GM18951 (cell line): Measurements from ENCODE around the gene RNASE9.
"Not testable (repeated sequence)": the region's sequence is repeated elsewhere in the genome, so short reads cannot be mapped to it uniquely, and the experiment has no call there.

Experiments used
- POLR2A ChIP-seq: IDR thresholded peaks from 4 replicates; pipeline ENCODE4 v1.6.1; 2011; ENCODE audit warnings: mild to moderate bottlenecking; ENCODE audit not compliant: insufficient read length, insufficient read depth; ENCODE audit errors: extremely low read depth
- in situ Hi-C: fragments of 300-500 bp; cut with MboI; formaldehyde crosslinking; loops from one replicate; pipeline ENCODE4 v1.12.0; 2022; ENCODE audit warnings: low sequenced_read_pairs, mixed read lengths, inconsistent platforms; ENCODE audit not compliant: unreplicated experiment

RNASE9 gene

DNA sequence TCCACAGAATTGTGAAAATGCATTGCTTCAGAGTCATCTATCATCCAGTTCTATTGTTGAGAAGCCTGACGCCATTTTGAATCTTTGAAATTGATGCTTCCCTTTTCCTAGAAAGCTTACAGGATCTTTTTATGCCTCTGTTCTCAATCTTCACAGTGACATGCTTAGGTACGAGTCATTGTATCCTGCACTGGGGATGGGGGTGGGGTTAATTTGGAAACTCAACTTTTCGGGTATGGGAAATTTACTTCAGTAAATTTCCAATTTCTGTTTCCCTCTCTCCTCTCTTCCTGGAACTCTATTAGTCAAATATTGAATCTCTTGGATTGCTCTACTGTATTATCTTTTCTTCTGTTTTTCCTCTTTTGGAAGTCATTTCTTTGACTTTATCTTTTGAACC, 31.0 kb downstream of the RNASE9 start:
- in situ Hi-C loops: no loop called here
- no peak for TF ChIP-seq POLR2A

DNA sequence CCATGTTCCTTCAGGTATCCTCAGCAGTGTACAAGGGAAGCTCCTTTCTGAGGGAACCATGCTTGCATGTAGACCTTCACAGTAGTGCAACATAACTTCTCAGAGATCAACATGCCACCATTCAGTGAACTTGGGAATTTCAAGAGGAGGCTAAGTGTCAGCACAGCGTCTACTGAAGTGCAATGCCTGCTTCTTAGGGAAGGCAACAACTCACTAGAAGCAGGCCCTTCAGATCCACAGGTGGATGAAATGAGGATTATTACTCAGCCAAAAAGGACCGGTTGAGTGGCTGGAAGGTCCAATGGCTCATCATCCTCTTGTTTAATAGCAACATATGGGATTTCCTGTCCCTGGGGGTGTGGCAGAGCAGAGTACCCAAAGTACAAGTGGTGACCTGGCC, 36.8 kb downstream of the RNASE9 start:
- in situ Hi-C loops: no loop called here
- TF ChIP-seq POLR2A: no peak

GRCh38 chr14:20522332-20522731, 38.5 kb downstream of the RNASE9 start:
- no peak for TF ChIP-seq POLR2A
- in situ Hi-C loops: no loop called here

DNA sequence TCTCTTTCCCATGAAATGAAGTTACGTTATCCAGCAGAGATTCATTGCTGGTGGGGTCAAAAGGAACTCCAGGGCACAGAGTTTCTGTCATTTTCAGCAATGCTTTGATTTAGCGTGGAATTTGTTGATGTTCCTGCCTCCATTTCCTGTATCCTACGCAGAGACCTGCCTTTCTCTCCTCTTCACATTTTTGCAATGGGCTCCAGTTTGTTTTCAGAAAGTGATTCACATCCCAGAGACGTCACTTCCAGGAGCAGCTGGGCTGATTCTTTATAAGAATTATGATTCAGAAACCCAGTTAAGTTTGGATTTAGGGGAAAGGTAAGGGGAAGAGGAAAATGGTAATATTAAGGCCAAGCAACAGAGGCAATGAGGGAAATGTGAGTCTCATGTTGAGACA, 43.9 kb downstream of the RNASE9 start:
- in situ Hi-C loops: no loop called here
- no peak for TF ChIP-seq POLR2A

DNA sequence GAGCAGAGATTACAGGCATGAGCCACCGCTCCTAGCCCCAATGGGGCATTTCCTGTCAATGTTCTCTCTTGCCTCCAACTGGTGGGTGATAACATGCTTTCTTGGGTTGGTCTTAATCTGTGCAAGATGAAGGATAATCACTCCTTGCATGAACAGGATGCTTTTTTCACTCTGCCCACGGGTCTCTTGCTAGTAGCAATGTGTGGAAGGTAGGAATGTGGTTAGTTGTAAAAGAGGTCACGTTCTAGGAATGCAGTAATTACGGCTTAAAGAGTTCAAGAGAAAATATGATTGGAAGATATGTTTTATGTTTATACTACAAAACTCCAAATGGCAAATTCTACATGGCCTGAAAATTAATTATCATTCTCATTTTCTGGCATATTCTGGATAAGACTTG, 45.0 kb downstream of the RNASE9 start:
- no peak for TF ChIP-seq POLR2A
- in situ Hi-C loops: no loop called here

DNA sequence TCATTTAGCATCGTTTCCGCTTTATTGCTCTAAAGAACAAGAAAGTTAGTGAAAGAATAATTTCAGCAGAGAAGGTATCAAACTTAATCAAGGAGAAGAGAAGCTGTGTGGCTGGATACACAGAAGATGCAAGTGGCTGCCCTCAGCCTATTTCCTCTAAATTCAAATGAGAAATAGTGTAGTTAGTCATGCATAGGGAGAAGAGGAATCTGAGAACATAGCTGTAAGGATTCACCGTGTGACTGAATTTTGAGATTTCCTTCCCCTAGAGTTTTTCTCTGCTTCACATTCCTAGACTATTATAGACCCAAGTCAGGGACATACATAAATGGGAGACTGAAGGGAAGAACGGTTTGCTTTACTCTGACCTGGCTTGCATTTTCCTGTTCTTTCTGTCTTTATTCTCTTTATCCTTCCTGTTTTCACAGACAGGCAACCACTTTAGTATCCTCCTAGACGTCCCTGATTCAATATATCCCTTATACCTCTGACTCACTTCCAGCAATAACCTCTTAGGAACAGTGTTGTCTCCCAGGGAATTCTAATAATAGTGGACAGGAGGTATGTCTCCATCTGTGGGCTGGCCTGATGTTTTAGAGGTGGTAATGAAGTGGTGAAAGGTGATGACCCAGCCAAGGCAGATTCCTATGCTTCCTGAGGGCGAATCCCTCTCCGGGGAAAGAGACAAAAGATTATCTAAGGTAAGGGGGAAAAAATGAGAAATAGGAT, 48.5 kb downstream of the RNASE9 start:
- no peak for TF ChIP-seq POLR2A
- in situ Hi-C loops: no loop called here

DNA sequence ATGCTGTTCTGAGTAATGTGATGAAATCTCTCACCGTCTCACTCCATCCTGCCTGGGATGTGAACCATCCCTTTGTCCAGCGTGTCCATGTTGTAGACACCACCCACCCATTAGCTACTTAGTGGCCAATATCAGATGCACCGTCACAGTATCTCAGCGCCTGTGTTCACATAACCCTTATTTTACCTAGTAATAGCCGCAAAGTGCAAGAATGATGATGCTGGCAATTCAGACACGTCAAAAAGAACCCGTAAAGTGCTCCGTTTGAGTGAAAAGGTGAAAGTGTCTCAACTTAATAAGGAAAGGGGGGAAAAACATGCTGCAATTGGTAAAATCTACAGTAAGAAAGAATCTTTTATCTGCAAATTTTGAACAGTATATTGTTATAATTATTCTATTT, 52.5 kb downstream of the RNASE9 start:
- in situ Hi-C loops: no loop called here
- TF ChIP-seq POLR2A: no peak

DNA sequence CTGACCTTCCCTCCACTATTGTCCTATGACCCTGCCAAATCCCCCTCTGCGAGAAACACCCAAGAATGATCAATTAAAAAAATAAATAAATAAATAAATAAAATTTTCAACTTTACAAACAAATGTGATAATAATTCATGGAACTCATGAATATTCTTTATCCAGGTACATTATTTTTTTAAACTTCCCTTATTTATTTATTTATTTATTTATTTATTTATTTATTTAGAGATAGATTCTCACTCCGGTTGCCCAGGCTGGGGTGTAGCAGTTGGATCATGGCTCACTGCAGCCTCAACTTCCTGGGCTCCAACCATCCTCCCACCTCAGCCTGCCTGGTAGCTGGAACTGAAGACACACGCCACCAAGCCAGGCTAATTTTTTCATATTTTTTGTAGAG, 53.3 kb downstream of the RNASE9 start:
- in situ Hi-C loops: not testable (repeated sequence)

DNA sequence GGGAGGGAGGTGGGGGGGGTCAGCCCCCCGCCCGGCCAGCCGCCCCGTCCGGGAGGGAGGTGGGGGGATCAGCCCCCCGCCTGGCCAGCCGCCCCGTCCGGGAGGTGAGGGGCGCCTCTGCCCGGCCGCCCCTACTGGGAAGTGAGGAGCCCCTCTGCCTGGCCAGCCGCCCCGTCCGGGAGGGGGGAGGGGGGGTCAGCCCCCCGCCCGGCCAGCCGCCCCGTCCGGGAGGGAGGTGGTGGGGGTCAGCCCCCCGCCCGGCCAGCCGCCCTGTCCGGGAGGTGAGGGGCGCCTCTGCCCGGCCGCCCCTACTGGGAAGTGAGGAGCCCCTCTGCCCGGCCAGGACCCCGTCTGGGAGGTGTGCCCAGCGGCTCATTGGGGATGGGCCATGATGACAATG, 54.1 kb downstream of the RNASE9 start:
- in situ Hi-C loops: not testable (repeated sequence)

DNA sequence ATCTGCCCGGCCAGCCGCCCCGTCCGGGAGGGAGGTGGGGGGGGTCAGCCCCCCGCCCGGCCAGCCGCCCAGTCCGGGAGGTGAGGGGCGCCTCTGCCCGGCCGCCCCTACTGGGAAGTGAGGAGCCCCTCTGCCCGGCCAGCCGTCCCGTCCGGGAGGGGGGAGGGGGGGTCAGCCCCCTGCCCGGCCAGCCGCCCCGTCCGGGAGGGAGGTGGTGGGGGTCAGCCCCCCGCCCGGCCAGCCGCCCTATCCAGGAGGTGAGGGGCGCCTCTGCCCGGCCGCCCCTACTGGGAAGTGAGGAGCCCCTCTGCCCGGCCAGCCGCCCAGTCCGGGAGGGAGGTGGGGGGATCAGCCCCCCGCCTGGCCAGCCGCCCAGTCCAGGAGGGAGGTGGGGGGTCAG, 54.6 kb downstream of the RNASE9 start:
- in situ Hi-C loops: not testable (repeated sequence)
